PC-3 (cell line): ENCODE data around the gene TRUB1. TPM values are rescaled to one million over a fixed set of nuclear protein-coding genes. Genes with fewer than 3 reads are reported as not detected.

Experiments used
- ATAC-seq: fragments of 200-7000 bp; cut with Tn5 transposase; 2 replicates; pipeline ENCODE4 v1.9.1; 2020; ENCODE audit warnings: mild to moderate bottlenecking, moderate library complexity
- BruUV-seq: library from RNA; stranded (reverse); fragments of 400-500 nt; replicated peaks from 2 replicates; lab custom pipeline; 2021; lab: Mats Ljungman, UMichigan
- CTCF ChIA-PET: fragments of 300-600 bp; sonication (Branson Sonifier 250); formaldehyde crosslinking; loops from one replicate; lab custom pipeline; 2022; ENCODE audit warnings: antibody characterized with exemption; lab: Charles Lee
- POLR2A ChIA-PET: fragments of 300-600 bp; sonication (Branson Sonifier 250); formaldehyde crosslinking; loops from one replicate; lab custom pipeline; 2022; ENCODE audit warnings: antibody characterized with exemption; ENCODE audit not compliant: unreplicated experiment; lab: Charles Lee
- DNase-seq: peaks from one replicate; pipeline ENCODE4 v3.0.0-alpha.2; 2015
- H2AFZ ChIP-seq: fragments of 300-600 bp; sonication (generic); 2 replicates; pipeline ENCODE4 v1.6.0; 2016; ENCODE audit warnings: antibody characterized with exemption, low read length
- H3F3A ChIP-seq: fragments of 300-600 bp; sonication (generic); one replicate; pipeline ENCODE4 v1.6.0; 2017; ENCODE audit warnings: antibody characterized with exemption, low read length, control low read depth, mild to moderate bottlenecking; ENCODE audit not compliant: unreplicated experiment
- H3K27ac ChIP-seq: fragments of 300-600 bp; sonication (generic); 2 replicates; pipeline ENCODE4 v1.5.1; 2016; ENCODE audit warnings: mild to moderate bottlenecking, low read length
- H3K27me3 ChIP-seq: fragments of 300-600 bp; sonication (generic); 2 replicates; pipeline ENCODE4 v1.6.1; 2016; ENCODE audit warnings: low read length, mixed read lengths
- H3K36me3 ChIP-seq: fragments of 300-600 bp; sonication (generic); 2 replicates; pipeline ENCODE4 v1.6.1; 2016; ENCODE audit warnings: low read depth, mixed run types, low read length, mixed read lengths
- H3K4me1 ChIP-seq: fragments of 300-600 bp; sonication (generic); 2 replicates; pipeline ENCODE4 v1.5.1; 2016; ENCODE audit warnings: low read length; ENCODE audit not compliant: insufficient read depth
- H3K4me2 ChIP-seq: fragments of 300-600 bp; sonication (generic); 2 replicates; pipeline ENCODE4 v1.6.0; 2016; ENCODE audit warnings: low read length
- H3K4me3 ChIP-seq: fragments of 300-600 bp; sonication (generic); 2 replicates; pipeline ENCODE4 v1.5.1; 2016; ENCODE audit warnings: mild to moderate bottlenecking, low read length, mixed read lengths
- H3K79me2 ChIP-seq: fragments of 300-600 bp; sonication (generic); 2 replicates; pipeline ENCODE4 v1.6.1; 2017; ENCODE audit warnings: low read length, mixed read lengths
- H3K9ac ChIP-seq: fragments of 300-600 bp; sonication (generic); 2 replicates; pipeline ENCODE4 v1.6.0; 2016; ENCODE audit warnings: mild to moderate bottlenecking, low read length
- H3K9me2 ChIP-seq: fragments of 300-600 bp; sonication (generic); replicated peaks from 2 replicates; pipeline ENCODE4 v1.6.1; 2016; ENCODE audit warnings: mixed run types, low read length, mixed read lengths
- H3K9me3 ChIP-seq: fragments of 300-600 bp; sonication (generic); 2 replicates; pipeline ENCODE4 v1.6.1; 2016; ENCODE audit warnings: low read length, mixed read lengths
- H4K20me1 ChIP-seq: fragments of 300-600 bp; sonication (generic); 2 replicates; pipeline ENCODE4 v1.6.1; 2016; ENCODE audit warnings: low read length, mixed read lengths
- CTCF ChIP-seq: fragments of 300-600 bp; sonication (generic); conservative IDR thresholded peaks from 2 replicates; pipeline ENCODE4 v1.5.1; 2017; ENCODE audit warnings: antibody characterized with exemption, low read depth, mild to moderate bottlenecking, low read length
- EZH2 ChIP-seq: fragments of 300-600 bp; sonication (generic); IDR thresholded peaks from one replicate; pipeline ENCODE4 v1.6.1; 2017; ENCODE audit warnings: antibody characterized with exemption, mild to moderate bottlenecking, low read length; ENCODE audit not compliant: unreplicated experiment
- EZH2phosphoT487 ChIP-seq: fragments of 300-600 bp; sonication (generic); IDR thresholded peaks from 2 replicates; pipeline ENCODE4 v1.6.1; 2018; ENCODE audit warnings: mild to moderate bottlenecking, antibody characterized with exemption, low read length, borderline replicate concordance
- intact Hi-C: fragments of 100-400 bp; cut with micrococcal nuclease; formaldehyde crosslinking; loops from 2 replicates; pipeline ENCODE4 v1.9.0; 2023
- total RNA-seq: library from RNA; depleted of rRNA; stranded (reverse); fragments of >200 nt; gene quantifications from 2 replicates; pipeline ENCODE4 v1.2.3, GENCODE V29; 2014

The TRUB1 gene
- total RNA-seq, 1 experiment from 2014 or later, result 28.0 TPM

GRCh38 chr10:114914560-114914959, 23.4 kb upstream of the TRUB1 start:
- H2AFZ ChIP-seq, result no peak overlapping the region
- POLR2A ChIA-PET, result no interaction called here
- no peaks in the 10 kb centered on the region for H3F3A ChIP-seq
- DNase-seq (no peak), ATAC-seq (no peak)
- H3K79me2 ChIP-seq, result no peaks in the 10 kb centered on the region
- no peaks in the 10 kb centered on the region for H3K27me3 ChIP-seq
- no peak overlapping the region for H3K4me3 ChIP-seq
- no TSS peak for BruUV-seq
- H3K27ac ChIP-seq, result no peak overlapping the region
- no peaks in the 10 kb centered on the region for H3K9me3 ChIP-seq
- no peaks in the 10 kb centered on the region for H3K9me2 ChIP-seq
- no peak overlapping the region for H3K9ac ChIP-seq
- TF ChIP-seq CTCF (no peak), EZH2phosphoT487 (no peak), EZH2 (no peak)
- H3K4me1 ChIP-seq, result peaks cover 8% of the 10 kb centered on the region
- intact Hi-C loops, result no loop called here
- H4K20me1 ChIP-seq, result no peaks in the 10 kb centered on the region
- CTCF ChIA-PET, result no interaction called here
- no peaks in the 10 kb centered on the region for H3K36me3 ChIP-seq
- H3K4me2 ChIP-seq, result no peak overlapping the region

GRCh38 chr10:114915294-114915693, 22.7 kb upstream of the TRUB1 start:
- no peak overlapping the region for H3K4me2 ChIP-seq
- no peaks in the 10 kb centered on the region for H3K79me2 ChIP-seq
- ATAC-seq (no peak), DNase-seq (no peak)
- H3K4me1 ChIP-seq, result peaks cover 8% of the 10 kb centered on the region
- H4K20me1 ChIP-seq, result no peaks in the 10 kb centered on the region
- H3K9ac ChIP-seq, result no peak overlapping the region
- intact Hi-C loops, result no loop called here
- no peaks in the 10 kb centered on the region for H3F3A ChIP-seq
- BruUV-seq, result no TSS peak
- ChIA-PET POLR2A (no interaction called here), CTCF (no interaction called here)
- H3K36me3 ChIP-seq, result no peaks in the 10 kb centered on the region
- H3K27ac ChIP-seq, result no peak overlapping the region
- TF ChIP-seq EZH2, result no peak
- H3K9me2 ChIP-seq, result no peaks in the 10 kb centered on the region
- no peaks in the 10 kb centered on the region for H3K27me3 ChIP-seq
- no peaks in the 10 kb centered on the region for H3K9me3 ChIP-seq
- H3K4me3 ChIP-seq, result no peak overlapping the region
- no peak overlapping the region for H2AFZ ChIP-seq

DNA sequence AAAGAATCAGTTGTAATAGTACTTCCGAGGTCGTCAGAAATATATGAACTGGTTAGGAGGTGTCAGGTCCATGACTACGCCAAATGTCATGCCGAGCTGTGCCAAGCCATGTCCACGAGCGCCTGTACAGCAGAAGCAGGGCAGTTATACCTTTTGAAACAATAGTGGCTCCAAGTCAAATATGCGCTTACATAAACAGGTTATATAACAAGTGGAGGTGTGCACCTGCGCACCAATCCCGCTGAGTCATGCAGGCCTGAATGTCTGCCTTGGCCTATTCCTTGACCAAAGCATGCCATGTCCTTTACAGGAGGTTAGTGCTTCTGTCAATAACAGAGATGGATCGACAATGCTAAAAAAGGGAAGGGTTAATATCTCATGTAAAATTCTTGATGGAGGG, 21.3 kb upstream of the TRUB1 start:
- no peak overlapping the region for H3K27ac ChIP-seq
- no peak overlapping the region for H2AFZ ChIP-seq
- no peaks in the 10 kb centered on the region for H4K20me1 ChIP-seq
- ChIA-PET POLR2A (no interaction called here), CTCF (no interaction called here)
- no peak overlapping the region for H3K4me2 ChIP-seq
- H3K4me1 ChIP-seq, result peaks cover 8% of the 10 kb centered on the region
- no peak overlapping the region for H3K9ac ChIP-seq
- BruUV-seq, result no TSS peak
- H3K9me3 ChIP-seq, result no peaks in the 10 kb centered on the region
- H3F3A ChIP-seq, result no peaks in the 10 kb centered on the region
- DNase-seq (no peak), ATAC-seq (no peak)
- TF ChIP-seq EZH2phosphoT487 (no peak), EZH2 (no peak), CTCF (no peak)
- no peaks in the 10 kb centered on the region for H3K36me3 ChIP-seq
- no peaks in the 10 kb centered on the region for H3K27me3 ChIP-seq
- intact Hi-C loops, result no loop called here
- H3K4me3 ChIP-seq, result no peak overlapping the region
- no peaks in the 10 kb centered on the region for H3K79me2 ChIP-seq
- no peaks in the 10 kb centered on the region for H3K9me2 ChIP-seq
